Measurements from ENCODE around the gene DNAJC24. TPM values are rescaled to one million over a fixed set of nuclear protein-coding genes. Genes with fewer than 3 reads are reported as not detected.

Gene DNAJC24
- total and polyA plus RNA-seq, 2 of the 4 experiments (the other 2 are of a cell fraction), result 8.2 to 8.9 TPM

- ChIA-PET POLR2A (ENCODE audit: unreplicated experiment) (no interaction called here), CTCF (no interaction called here)
- Histone ChIP-seq H2BK5ac (ENCODE audit: low read depth, low read length, poor library complexity, severe bottlenecking) (no peak overlapping the region), H3K4me1 (ENCODE audit: control insufficient read depth, insufficient read depth, low read length) (no peaks in the 10 kb centered on the region), H3K36me3 (ENCODE audit: control insufficient read depth, insufficient read depth, low read length) (peaks cover 1% of the 10 kb centered on the region; the same call in 1 of the 2 replicates), H3K9ac (ENCODE audit: low read depth, low read length) (no peak overlapping the region), H3K4me2 (ENCODE audit: low read depth, low read length) (no peak overlapping the region), H3K56ac (ENCODE audit: extremely low read depth, insufficient read depth, low read length) (no peak overlapping the region), H2BK120ac (ENCODE audit: low read depth, low read length) (no peak overlapping the region), H2BK15ac (ENCODE audit: low read depth, low read length) (no peak overlapping the region), H3K79me1 (ENCODE audit: low read depth in 1 of 2, low read length in 2 of 2) (no peaks in the 10 kb centered on the region), H2BK20ac (ENCODE audit: low read depth, low read length) (no peak overlapping the region), H3K9me3 (ENCODE audit: control insufficient read depth, insufficient read depth, low read length) (no peaks in the 10 kb centered on the region), H3K18ac (ENCODE audit: low read depth, low read length) (no peak overlapping the region), H3K27ac (ENCODE audit: insufficient read depth, low read length) (no peak overlapping the region), H4K5ac (ENCODE audit: low read depth, low read length) (no peak overlapping the region), H4K20me1 (ENCODE audit: insufficient read depth, low read length) (no peaks in the 10 kb centered on the region), H3K14ac (replicated peaks; ENCODE audit: low read depth, low read length) (no peak overlapping the region), H3K27me3 (ENCODE audit: control insufficient read depth, insufficient read depth, low read length) (no peaks in the 10 kb centered on the region), H2AK5ac (ENCODE audit: low read depth, low read length) (no peak overlapping the region), H3K4me3 (ENCODE audit: insufficient read depth, low read depth, low read length) (no peak overlapping the region), H4K91ac (ENCODE audit: insufficient read depth, low read depth, low read length) (no peak overlapping the region), H4K8ac (ENCODE audit: low read depth in 2 of 2, low read length in 2 of 2) (no peak overlapping the region), H3K9me1 (ENCODE audit: insufficient read depth, low read length) (no peaks in the 10 kb centered on the region), H3K4ac (ENCODE audit: low read depth, low read length) (no peak overlapping the region), H3K23ac (ENCODE audit: low read depth, low read length) (no peak overlapping the region), H2AFZ (replicated peaks; ENCODE audit: low read length, poor library complexity) (no peak overlapping the region), H2AK9ac (replicated peaks; ENCODE audit: low read depth, low read length, poor library complexity) (no peak overlapping the region)
- DNase-seq (no peak), ATAC-seq (ENCODE audit: low read depth) (no peak)
- TF ChIP-seq MAZ (IDR thresholded peaks at IDR 0.05; ENCODE audit: borderline replicate concordance, low read depth, low read length), result no peak
- TF ChIP-seq MXI1 (IDR thresholded peaks at IDR 0.05; ENCODE audit: borderline replicate concordance, low read depth, low read length), result no peak
- no peak for TF ChIP-seq RCOR1 (IDR thresholded peaks at IDR 0.05; ENCODE audit: insufficient replicate concordance, low read length)
- no peak for TF ChIP-seq RFX5 (IDR thresholded peaks at IDR 0.05; ENCODE audit: low read depth, low read length)
- no peak for TF ChIP-seq NFE2L2 (IDR thresholded peaks at IDR 0.05; ENCODE audit: low read depth, low read length)
- no TSS peak for BruUV-seq (replicated peaks)
- in situ Hi-C loops (cut with MboI; ENCODE audit: low sequenced_read_pairs), result no loop called here
- intact Hi-C loops (cut with micrococcal nuclease), result no loop called here
- dilution Hi-C loops (cut with HindIII; ENCODE audit: low sequenced_read_pairs, unreplicated experiment), result no loop called here
Measured at GRCh38 chr11:31424652-31425051, 55.0 kb downstream of the DNAJC24 start.

Data from IMR-90 (cell line).